Adipose tissue (tissue), 3 donors: ENCODE measurements around the gene PTCD2. TPM values are rescaled to one million over a fixed set of nuclear protein-coding genes. Genes with fewer than 3 reads are reported as not detected.
"Not testable (repeated sequence)": the region's sequence is repeated elsewhere in the genome, so short reads cannot be mapped to it uniquely, and the experiment has no call there.

Experiments
- H3K27ac ChIP-seq: one replicate; pipeline ENCODE4 v1.5.1; 2013; ENCODE audit warnings: low read depth, low read length
- WGBS, 3 donors: extraction: QIAGEN DNeasy Blood & Tissue Kit; methylation state at CpG; one replicate each; pipeline ENCODE4 v1.1.7; 2013; 5-methylcytosine and 5-hydroxymethylcytosine counted together
- polyA plus RNA-seq, 3 donors: library from polyadenylated mRNA; stranded (reverse); fragments of 200-250 nt; gene quantifications; one replicate each; pipeline ENCODE4 v1.2.3, GENCODE V29; 2013
- donor health status: healthy with polysubstance abuse.
- donor health status: Bipolar disorder and iron deficiency.
- donor health status: healthy.

PTCD2 gene
- polyA plus RNA-seq, 3 donors = 1.9 to 5.7 (median 3.4) TPM

- WGBS, 3 donors = 19 to 42% (median 20%) methylated on average over 2 of the region's 2 CpGs
- H3K27ac ChIP-seq = no peak overlapping the region
Measured at GRCh38 chr5:72394688-72395087, 74.5 kb downstream of the PTCD2 start.

GRCh38 chr5:72397836-72398235, 77.7 kb downstream of the PTCD2 start:
- H3K27ac ChIP-seq = no peak overlapping the region
- 74 to 79% (median 74%) methylated on average over 6 of the region's 6 CpGs for WGBS, 3 donors

GRCh38 chr5:72400950-72401349, 80.8 kb downstream of the PTCD2 start:
- 53 to 100% (median 94%) methylated on average over 1 of the region's 1 CpG for WGBS, 3 donors
- H3K27ac ChIP-seq = no peak overlapping the region

- H3K27ac ChIP-seq = no peak overlapping the region
- WGBS, 3 donors = 41 to 73% (median 46%) methylated on average over 2 of the region's 2 CpGs
Measured at GRCh38 chr5:72402381-72402890, 82.3 kb downstream of the PTCD2 start.

- H3K27ac ChIP-seq = no peak overlapping the region
- 41 to 57% (median 48%) methylated on average over 4 of the region's 4 CpGs for WGBS, 3 donors
Measured at GRCh38 chr5:72402959-72403628, 82.9 kb downstream of the PTCD2 start.

- 79 to 100% (median 96%) methylated on average over 3 of the region's 3 CpGs for WGBS, 3 donors
Measured at GRCh38 chr5:72404771-72405170, 84.6 kb downstream of the PTCD2 start.

GRCh38 chr5:72407078-72407477, 86.9 kb downstream of the PTCD2 start:
- no peak overlapping the region for H3K27ac ChIP-seq
- WGBS, 3 donors = 76 to 79% (median 78%) methylated on average over 3 of the region's 3 CpGs

More at GRCh38 chr5:72404771-72405170, 84.6 kb downstream of the PTCD2 start:
- H3K27ac ChIP-seq = not testable (repeated sequence)

GRCh38 chr5:72407541-72407940, 87.4 kb downstream of the PTCD2 start:
- WGBS, 3 donors = 76 to 87% (median 83%) methylated on average over 2 of the region's 2 CpGs
- H3K27ac ChIP-seq = no peak overlapping the region

- H3K27ac ChIP-seq = no peak overlapping the region
- 82 to 91% (median 91%) methylated on average over 5 of the region's 5 CpGs for WGBS, 3 donors
Measured at GRCh38 chr5:72408127-72408526, 88.0 kb downstream of the PTCD2 start.

GRCh38 chr5:72408603-72409002, 88.4 kb downstream of the PTCD2 start:
- H3K27ac ChIP-seq = no peak overlapping the region
- 46 to 56% (median 53%) methylated on average over 4 of the region's 4 CpGs for WGBS, 3 donors

GRCh38 chr5:72410688-72411295, 90.6 kb downstream of the PTCD2 start:
- no peak overlapping the region for H3K27ac ChIP-seq
- WGBS, 3 donors = 82 to 85% (median 83%) methylated on average over 4 of the region's 4 CpGs

- H3K27ac ChIP-seq = no peak overlapping the region
- 76 to 89% (median 83%) methylated on average over 4 of the region's 4 CpGs for WGBS, 3 donors
Measured at GRCh38 chr5:72412283-72413055, 92.3 kb downstream of the PTCD2 start.

- H3K27ac ChIP-seq = no peak overlapping the region
- 90% methylated on average over 5 of the region's 5 CpGs for WGBS, 3 donors
Measured at GRCh38 chr5:72415616-72416325, 95.6 kb downstream of the PTCD2 start.

- H3K27ac ChIP-seq = no peak overlapping the region
- 91 to 94% (median 93%) methylated on average over 48 of the region's 48 CpGs for WGBS, 3 donors
Measured at GRCh38 chr5:72417333-72418062, 97.3 kb downstream of the PTCD2 start.
